NK-92 (cell line): ENCODE measurements around the gene KREMEN1.

Experiments used
- DNase-seq: peaks from one replicate; lab custom pipeline; 2025; ENCODE audit not compliant: unreplicated experiment; lab: John Stamatoyannopoulos, UW

Gene KREMEN1

DNA sequence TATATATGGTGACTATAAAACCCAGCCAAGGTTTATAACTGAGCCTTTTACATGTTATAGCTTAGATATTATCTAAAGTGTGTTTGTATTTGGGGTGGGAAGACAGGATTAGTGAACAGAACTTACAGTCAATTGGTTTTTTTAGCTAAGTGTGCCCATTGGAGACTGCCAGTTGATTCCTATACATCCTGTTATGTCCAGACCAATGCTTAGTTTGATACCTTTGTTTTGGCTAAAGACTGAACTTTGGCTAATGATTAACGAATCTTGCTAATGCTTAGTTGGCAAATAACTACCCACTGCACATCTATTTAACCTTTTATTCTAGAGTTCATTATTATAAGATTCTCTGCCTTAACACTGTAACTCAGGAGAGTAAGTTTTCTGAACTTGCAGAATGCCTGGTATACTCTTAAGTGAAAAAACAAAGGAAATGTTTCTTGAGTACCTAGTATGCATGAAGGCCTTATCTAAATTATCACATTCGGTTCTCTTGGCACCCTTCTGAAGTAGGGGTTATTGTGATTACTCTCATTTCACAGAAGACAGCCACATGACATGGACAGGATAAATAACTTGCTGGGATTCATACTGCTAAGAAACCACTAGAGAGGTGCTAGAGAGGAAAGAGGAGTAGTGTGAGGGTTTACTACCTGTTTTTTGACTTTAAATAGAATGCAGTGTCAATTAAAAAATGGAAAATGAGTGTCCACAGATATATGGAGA, 54.0 kb downstream of the KREMEN1 start:
- no peak for DNase-seq

DNA sequence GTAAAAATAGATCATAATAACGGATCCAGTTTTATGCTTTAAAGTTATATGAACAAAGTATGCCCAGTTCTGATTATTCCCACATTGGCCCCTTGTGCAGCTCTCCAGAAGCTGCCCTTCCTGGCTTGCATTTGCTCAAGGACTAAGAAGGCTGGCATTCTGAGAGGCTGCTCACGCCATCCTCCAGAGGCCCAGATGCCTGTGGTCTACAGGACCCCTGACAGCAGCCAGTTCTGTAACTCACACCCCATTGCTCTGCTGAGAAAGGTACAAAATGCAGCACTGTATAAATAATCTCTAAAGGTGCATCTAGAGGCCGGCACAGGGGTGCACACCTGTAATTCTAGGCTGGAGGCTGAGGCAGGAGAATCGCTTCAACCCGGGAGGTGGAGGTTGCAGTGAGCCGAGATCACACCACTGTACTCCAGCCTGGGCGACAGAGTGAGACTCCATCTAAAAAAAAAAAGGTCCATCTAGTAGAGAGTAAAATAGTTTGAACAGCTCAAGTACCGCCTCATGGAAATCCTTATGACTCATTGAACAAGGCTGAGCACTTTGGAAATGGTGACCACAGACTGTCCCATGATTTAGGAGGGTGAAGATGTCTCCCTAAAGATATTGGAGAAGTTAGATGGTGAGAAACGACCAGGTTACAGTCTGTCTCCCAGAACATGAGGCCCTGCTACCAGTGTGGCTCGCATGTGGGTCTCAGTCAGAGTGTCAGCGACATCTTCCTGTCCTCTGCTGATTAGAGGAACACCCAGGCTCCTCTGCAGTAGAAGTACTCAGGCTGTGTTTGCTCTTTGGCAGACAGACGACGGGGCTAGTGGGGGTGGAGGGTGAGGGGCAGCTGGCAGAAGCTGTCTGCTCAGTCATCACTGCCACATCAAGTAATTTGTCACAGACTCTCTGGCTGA, 56.3 kb downstream of the KREMEN1 start:
- no peak for DNase-seq

DNA sequence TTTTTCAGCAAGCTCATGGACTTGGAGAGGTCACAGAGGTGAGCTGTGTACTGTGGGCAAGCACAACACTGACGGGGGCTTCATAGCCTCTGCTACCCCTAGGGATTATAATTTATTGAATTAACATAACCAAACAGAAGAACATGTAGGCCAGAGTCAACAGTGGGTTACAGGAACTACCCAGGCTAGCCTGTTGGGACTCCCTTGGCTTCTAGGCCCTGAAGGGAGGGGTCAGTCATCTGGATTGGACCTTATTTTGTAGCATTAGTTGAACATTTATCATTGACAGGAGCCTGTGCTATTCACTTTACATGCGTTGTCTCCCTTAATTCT, 56.9 kb downstream of the KREMEN1 start:
- no peak for DNase-seq

DNA sequence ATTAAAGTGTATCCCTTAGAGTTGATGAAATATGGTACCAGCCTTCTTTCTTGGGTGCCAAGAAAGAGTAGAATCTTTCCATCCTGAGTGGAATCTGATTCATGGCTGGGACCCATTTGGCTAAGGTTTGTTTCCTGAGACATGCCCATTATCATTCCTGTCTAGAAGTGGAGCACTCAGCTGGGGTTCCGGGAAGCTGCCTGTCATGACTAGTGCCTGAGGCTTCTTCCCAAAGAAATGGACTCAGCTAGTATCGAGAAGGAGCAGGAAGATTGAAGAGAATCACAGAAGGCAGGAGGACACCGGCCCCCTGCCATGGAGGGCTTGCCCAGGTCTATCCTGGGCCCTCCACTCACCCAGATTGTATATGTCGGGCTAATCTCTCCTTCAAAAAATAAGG, 57.6 kb downstream of the KREMEN1 start:
- no peak for DNase-seq

DNA sequence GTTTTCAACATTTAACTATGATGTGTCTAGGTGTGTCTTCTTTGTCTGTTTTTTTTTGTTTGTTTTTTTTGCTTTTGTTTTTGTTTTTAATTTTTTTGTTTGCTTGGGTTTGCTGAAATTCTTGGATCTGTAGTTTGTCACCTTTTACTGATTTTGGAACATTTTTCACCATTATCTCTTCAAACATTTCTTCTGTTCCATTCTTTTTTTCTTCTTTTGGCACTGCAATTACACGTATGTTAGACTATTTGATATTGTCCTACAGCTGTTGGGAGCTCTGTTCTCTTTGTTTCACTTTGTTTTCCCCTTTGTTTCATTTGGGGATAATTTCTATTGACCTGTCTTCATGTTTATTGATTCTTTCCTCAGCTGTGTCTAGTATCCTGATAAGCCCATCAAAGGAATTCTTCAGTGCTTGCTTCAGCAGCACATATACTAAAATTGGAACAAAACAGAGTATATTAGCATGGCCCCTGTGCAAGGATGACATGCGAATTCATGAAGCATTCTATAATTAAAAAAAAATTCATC, 60.8 kb downstream of the KREMEN1 start:
- DNase-seq: no peak

DNA sequence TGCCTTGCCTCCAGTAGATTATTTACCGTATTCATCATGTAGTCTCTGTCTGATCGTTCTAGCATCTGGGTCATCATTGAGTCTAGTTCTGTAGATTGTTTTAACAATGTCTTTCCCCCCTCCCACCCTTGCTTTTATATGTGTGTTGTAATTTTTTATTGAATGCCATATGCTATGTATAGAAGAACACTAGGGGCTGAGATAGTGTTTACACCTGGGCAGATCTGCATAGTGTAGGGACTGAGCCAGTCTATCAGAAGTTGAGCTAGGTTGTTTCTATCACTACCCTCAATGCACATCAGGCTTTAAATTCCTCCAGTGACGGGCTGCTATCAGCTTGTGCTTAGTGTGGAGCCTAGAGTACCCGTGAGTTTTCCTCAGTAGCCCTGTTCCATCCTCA, 61.6 kb downstream of the KREMEN1 start:
- DNase-seq: no peak

DNA sequence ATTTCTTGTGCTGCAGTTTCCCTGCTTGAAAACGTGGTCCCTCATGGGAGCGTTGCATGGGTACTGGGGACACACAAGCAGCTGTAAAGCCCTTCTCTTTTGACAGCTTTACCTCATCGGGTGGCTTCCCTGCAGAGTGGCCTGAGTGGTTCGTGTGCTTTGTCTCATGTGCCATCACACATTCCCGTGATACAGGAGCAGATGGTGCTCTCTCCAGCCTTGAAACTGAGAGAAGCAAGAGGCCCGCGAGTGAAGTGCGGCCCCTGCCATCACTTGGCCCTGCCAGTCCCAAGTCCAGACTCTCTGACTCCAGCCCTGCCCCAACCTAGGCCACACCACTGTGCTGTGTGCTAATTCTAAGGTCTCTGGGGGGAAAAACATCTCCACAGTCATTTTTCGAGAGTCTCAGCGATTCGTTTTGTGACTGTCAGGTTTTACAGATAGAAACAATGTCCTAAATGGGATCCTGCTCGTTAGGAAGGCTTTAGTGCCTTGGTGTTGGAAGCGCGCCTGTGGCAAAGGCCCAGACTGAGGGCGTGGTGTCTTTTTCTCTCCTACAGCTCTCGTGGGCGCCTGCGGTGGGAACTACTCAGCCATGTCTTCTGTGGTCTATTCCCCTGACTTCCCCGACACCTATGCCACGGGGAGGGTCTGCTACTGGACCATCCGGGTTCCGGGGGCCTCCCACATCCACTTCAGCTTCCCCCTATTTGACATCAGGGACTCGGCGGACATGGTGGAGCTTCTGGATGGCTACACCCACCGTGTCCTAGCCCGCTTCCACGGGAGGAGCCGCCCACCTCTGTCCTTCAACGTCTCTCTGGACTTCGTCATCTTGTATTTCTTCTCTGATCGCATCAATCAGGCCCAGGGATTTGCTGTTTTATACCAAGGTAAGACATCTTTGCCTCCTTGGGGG, 64.2 kb downstream of the KREMEN1 start:
- no peak for DNase-seq

DNA sequence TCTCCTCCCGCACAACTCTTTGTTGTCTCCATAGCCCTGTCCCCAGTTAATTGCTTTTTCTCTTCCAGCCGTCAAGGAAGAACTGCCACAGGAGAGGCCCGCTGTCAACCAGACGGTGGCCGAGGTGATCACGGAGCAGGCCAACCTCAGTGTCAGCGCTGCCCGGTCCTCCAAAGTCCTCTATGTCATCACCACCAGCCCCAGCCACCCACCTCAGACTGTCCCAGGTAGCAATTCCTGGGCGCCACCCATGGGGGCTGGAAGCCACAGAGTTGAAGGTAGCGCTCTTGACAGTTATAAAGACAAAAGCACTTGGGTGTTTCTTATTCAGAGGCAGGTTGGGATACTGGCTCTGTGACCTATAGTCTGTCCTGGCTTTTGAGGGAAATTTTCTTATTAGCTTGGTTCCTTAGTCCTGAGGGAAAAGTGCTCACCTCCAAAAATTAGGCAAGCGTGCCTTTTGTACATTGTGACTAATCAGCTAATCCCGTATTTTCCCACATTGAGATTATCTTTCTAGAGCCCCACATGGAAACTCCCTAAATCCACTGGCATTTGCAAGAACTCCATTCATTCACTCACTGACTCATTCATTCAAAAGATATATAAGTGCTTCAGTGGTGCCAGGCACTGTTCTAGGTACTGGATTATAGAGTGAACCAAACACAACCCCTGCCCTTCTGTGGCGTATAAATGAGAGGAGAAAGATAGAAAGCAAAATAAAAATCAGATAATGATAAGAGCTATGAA, 65.9 kb downstream of the KREMEN1 start:
- DNase-seq: no peak

DNA sequence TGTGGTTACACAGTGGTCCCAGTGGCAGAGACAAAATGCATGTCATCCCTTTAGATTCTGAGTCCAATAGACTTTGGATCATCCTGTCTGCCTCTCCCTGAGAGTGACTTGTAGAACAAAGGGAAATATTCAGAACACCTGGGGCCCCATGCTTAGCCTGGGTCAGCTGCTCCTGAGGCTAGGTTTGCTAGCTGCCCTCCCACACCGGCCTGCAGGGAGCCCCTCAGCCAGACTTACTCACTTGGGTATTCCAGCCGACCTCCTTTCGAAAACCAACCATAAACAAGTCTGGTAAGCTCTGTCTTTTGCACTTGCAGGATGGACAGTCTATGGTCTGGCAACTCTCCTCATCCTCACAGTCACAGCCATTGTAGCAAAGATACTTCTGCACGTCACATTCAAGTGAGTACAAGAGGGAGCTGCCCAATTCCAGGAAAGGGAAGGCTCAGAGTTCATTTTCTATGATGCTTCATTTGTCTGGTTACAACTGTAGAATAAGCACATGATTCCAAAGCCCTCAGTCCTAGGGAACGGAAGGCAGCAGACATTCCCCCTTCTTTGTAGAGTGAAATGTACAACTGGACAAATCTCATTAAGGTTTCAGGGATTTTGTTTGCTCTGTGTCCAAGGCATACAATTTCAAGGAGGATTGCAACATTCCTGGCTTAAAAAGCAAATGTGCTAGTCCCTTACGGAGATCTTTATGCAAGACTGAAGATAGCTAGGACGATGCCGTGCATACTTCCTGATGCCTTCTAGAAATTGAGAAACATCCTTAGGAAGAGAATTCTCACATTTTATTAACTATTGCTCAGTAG, 67.3 kb downstream of the KREMEN1 start:
- DNase-seq: no peak

DNA sequence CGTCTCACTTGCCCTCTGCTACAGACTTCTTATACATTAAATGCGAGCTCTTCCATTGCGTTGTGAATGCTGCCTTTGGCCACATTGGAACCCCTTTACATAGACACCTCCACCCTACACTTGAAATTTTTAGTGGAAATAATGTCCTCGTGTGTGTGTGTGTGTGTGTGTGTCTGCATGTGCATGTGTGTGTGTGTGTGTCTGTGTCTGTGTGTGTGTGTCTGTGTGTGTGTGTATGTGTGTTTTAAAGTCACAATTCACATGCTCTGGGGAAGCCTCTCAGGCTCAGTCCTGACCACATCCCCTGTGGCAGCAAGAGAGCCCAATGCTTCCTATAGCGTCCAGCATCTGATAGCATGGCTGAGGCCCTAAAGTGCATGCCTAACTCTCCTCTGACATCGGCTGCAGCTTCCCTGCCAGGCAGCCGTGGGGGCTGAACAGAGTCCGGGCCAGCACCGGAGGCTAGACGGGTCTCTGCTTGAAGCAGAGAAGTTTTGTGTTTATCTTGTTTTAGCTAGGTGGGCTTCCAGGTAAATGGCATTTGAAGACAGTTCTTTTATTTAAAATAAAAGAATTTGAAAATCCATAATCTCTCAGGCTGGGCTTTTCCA, 68.3 kb downstream of the KREMEN1 start:
- DNase-seq: no peak

DNA sequence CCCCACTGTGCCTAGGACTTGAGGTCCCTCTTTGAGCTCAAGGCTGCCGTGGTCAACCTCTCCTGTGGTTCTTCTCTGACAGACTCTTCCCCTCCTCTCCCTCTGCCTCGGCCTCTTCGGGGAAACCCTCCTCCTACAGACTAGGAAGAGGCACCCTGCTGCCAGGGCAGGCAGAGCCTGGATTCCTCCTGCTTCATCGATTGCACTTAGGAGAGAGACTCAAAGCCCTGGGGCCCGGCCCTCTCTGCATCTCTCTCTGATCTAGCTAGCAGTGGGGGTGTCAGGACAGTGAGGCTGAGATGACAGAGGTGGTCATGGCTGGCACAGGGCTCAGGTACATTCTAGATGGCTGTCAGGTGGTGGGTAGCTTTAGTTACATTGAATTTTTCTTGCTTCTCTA, 69.3 kb downstream of the KREMEN1 start:
- no peak for DNase-seq

DNA sequence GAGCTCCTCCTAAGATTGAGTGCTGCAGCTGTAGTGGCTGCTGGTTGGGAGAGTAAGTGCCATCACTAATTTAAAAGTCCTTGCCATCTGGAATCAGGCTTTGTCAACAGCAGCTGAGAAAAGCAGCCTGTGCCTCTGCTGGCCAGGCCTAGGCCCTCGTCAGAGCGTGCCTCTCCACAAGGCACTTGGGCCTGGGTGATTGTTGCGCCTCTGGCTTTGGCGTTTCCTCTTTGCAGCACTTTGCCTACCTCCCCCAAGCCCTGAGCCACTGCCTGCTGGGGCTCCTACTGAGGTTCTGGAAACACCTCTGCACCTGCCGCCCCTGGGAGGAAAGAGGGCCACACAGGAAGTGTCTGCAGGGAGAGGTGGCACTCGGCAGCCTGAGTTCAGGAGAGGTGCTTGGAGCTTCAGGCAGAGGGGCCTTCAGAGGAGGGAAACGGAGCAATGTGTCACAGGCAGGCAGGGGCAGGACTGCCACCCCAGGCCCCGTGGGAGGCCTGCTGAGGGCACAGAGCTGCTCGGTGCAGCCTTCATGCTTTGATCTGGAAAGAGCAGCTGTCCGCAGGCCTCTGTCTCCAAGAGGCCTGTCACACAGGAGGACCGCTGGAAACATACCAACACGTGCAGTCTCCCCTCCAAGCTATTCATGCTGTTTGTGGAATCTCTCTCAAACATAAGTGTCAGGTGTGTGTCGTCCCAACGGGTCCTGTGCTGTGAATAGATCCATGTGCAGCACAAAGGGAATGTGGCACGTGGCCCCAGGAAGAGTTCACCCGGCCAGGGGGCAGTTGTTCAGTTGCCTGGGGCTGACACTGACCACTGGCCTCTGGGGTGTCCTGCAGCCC, 71.3 kb downstream of the KREMEN1 start:
- no peak for DNase-seq

DNA sequence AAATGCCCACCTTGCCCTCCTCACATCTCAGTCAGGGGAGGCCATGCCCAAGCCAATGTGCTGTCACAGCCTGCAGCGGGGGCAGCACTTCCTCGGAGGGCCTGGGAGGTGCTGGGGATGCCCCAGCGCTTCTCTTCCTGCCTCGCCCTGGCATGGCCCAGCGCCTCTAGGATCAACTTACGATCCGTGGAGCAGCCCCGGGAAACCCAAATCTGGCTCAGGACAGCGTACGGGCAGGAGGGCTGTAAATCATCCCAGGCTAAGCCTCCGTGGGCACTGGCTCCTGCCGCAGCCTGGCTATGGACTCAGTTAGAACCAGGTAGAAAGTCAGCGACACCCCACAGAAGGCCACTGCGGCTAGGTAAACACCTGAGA, 71.9 kb downstream of the KREMEN1 start:
- no peak for DNase-seq

DNA sequence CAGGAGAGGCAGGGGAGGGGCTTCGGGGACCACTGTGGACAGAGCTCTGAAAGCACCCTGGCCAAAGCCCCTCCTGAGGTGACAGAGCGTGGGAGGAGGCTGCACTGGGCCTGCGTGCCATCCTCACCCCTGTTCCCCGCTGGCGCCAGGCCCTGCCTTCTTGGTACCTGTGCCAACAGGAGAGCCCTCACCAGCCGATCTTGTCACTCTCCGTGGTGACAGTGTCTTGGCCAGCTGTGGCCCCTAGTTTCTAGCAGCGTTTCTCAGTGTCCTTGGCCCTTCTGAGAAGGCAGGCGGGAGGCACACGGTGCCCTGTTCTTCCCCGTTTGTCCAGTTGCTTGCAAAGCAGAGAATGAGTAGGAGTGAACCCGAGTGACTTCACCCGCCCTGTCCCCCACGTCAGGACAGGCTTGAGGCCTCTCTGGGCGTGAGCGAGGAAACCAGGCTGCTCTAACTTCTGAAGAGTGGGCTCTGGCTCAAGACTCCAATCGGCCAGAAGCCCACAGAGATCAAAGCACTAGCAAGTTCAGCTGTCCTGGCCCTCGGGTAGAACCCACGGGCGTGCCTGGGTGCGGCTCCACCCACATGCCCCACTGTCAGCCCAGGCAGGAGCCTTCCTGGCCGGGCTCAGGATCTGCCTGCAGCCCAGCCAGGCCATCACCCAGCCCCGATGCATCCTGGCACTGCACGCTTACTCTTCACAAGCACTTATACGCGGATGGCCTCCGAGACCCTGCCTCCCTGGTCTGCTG, 72.7 kb downstream of the KREMEN1 start:
- no peak for DNase-seq

DNA sequence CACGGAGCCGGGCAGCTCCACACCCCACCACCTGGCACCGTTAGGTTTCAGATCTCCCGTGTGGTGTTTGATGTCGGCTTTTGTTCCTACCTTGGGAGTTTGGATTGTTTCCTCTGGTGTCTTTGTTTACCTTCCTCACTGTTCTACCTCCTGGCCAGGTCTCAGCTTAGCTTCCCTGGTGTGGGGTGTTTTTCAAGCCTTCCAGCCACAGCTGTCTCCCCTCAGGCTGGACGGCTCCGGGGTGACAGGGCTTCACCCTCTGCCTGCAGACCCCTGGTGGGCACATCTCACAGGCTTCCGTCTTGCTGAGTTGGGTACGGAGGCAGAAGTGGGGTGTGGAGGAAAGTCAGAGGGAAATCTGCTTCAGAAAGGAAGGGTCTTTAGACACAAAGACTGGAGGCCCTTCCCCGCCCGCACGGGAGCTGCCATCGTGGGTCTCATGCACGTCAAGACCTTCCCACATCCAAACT, 73.3 kb downstream of the KREMEN1 start:
- DNase-seq: no peak

DNA sequence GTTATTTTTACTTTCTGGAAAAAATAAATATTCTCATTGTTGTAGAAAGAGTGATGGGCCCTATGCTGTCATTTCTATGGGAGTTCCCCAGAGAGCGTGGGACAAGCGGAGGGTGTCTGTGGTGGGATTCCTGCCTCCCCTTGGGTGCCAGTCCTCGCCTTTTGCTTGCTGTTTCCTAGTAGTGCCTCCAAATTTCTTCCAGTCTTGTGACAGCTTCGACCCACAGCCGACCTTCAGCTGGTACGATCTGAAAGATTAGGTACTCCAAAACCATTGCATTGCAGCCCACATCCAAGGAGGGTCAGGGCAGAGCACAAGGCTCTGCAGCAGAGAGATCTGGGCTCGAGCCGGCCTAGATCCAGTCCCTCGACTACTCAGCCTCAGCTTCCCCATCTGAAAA, 73.9 kb downstream of the KREMEN1 start:
- no peak for DNase-seq

DNA sequence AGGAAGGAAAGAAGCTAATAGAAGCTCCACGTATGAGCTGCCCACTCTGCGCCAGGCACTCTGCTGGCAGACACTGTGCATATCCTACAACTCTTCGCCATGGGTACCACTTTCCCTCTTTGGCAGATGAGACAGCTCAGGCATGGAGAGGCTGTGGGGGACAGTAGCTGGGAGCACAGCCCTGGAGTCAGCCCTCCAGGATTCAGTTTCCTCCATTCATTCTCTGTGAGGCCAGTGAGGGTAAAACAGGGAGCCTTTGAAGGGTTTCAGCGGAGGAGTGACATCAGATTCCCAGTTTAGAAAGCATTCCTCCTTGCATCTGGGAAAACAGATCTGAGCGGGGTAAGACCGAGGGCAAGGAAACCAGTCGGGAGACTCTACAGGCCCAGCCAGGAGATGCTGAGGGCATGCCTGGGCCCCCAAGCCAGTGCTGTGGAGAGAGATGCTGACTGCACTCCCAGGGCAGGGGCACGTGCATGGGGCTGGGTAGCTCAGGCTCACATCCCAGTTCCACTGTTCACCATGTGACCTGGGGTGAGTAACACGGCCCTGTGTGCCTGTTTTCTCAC, 74.6 kb downstream of the KREMEN1 start:
- DNase-seq: no peak
